Endothelial cell of umbilical vein (primary cell): ENCODE data around the gene CDIPT.

Experiments used
- EZH2 ChIP-seq: IDR thresholded peaks from 2 replicates; pipeline ENCODE4 v1.6.1; 2012; ENCODE audit warnings: borderline replicate concordance, low read depth, mild to moderate bottlenecking, moderate library complexity, low read length, inconsistent platforms; ENCODE audit not compliant: severe bottlenecking
- TF ChIP-seq, protein P1 (sequence below), 2 donors: IDR thresholded peaks; 1 replicate in 1 of 2; 2 replicates in 1 of 2; pipeline ENCODE4 v1.5.1; 2011; ENCODE audit warnings: low read length in 2 of 2, mild to moderate bottlenecking in 2 of 2, moderate library complexity in 2 of 2, control low read depth in 1 of 2, inconsistent platforms in 1 of 2, low read depth in 1 of 2; ENCODE audit not compliant: insufficient read depth in 1 of 2; ENCODE audit errors: extremely low read depth in 1 of 2

DNA sequence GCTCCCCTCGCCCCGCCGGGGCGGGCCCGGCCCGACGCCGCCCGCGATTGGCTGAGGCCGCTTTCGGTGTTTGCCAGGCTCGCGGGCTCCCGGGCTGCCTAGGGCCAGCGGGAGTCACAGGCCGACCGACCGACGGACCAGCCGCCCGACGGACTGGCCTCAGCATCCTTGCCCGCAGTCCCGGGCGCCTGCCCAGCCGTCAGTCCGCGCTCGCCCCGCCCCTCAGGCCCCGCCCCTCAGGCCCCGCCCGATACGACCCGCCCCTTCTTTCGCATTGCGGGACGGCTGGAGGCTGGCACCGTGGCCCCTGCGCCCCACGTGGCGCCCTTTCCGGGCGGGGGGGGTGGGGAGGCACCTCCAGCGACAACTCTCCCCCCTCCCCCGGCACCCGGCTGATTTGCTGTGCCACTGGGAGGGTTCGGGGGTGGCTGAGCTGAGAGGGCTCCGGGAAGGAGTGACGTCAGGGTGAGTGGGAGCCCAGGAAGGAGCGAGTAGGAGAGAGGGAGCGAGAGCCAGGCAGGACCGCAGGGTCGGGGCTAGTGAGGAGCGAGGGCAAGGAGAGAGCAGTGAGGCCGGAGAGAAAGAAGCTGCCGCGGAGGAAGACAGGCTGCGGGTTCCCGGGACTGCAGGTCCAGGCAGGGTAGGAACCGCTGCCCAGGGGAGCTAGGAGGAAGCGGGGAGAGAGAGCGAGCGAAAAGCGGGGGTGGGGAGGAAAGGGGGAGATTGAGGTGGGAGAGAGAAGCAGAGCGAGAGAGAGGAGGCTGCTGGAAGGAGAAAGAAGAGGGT lies 37.3 kb upstream of the CDIPT start, which contains the start of gene ASPHD1:
- TF ChIP-seq, protein P1, sequence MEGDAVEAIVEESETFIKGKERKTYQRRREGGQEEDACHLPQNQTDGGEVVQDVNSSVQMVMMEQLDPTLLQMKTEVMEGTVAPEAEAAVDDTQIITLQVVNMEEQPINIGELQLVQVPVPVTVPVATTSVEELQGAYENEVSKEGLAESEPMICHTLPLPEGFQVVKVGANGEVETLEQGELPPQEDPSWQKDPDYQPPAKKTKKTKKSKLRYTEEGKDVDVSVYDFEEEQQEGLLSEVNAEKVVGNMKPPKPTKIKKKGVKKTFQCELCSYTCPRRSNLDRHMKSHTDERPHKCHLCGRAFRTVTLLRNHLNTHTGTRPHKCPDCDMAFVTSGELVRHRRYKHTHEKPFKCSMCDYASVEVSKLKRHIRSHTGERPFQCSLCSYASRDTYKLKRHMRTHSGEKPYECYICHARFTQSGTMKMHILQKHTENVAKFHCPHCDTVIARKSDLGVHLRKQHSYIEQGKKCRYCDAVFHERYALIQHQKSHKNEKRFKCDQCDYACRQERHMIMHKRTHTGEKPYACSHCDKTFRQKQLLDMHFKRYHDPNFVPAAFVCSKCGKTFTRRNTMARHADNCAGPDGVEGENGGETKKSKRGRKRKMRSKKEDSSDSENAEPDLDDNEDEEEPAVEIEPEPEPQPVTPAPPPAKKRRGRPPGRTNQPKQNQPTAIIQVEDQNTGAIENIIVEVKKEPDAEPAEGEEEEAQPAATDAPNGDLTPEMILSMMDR (IDR thresholded peaks at IDR 0.05; ENCODE audit: extremely low read depth in 1 of 2, insufficient read depth in 1 of 2, low read depth in 1 of 2, low read length in 2 of 2) = no peak
- no peak for TF ChIP-seq EZH2
